ENCODE results near the gene TPCN1. TPM values are rescaled to one million over a fixed set of nuclear protein-coding genes. Genes with fewer than 3 reads are reported as not detected.

TPCN1 gene
- total RNA-seq, 1 experiment from 2014 or later, result 43.0 TPM

GRCh38 chr12:113268621-113269020 lies 47.4 kb downstream of the TPCN1 start:
- Mint-ChIP-seq H3K27ac (ENCODE audit: low read depth, unreplicated experiment) (peak overlapping the region; percentile 57), H3K9me3 (ENCODE audit: unreplicated experiment) (no peaks in the 10 kb centered on the region), H3K27me3 (ENCODE audit: insufficient read depth, unreplicated experiment) (no peaks in the 10 kb centered on the region), H3K36me3 (ENCODE audit: insufficient read depth, unreplicated experiment) (peaks cover 79% of the 10 kb centered on the region), H3K4me1 (ENCODE audit: insufficient read depth, unreplicated experiment) (peaks cover 16% of the 10 kb centered on the region), H3K4me3 (ENCODE audit: unreplicated experiment) (no peak overlapping the region)
- intact Hi-C loops (cut with micrococcal nuclease), result no loop called here
- ChIA-PET CTCF (interaction anchor here (0.6 to 1.0 kb wide), 2 partner anchors 9 to 11 kb away, joined by 3 to 4 read pairs; no protein-coding TSS in a partner anchor), POLR2A (no interaction called here)
- no peak for TF ChIP-seq CTCF (IDR thresholded peaks at IDR 0.05; ENCODE audit: unreplicated experiment)
- no TSS peak for BruUV-seq (replicated peaks)
- DNase-seq (ENCODE audit: unreplicated experiment), result no peak

- POLR2A ChIA-PET, result interaction anchor here (0.6 kb wide), 1 partner anchor 28 kb away, joined by 3 read pairs; no protein-coding TSS in a partner anchor
- H3K9me3 Mint-ChIP-seq (ENCODE audit: unreplicated experiment), result no peaks in the 10 kb centered on the region
- no peaks in the 10 kb centered on the region for H3K27me3 Mint-ChIP-seq (ENCODE audit: insufficient read depth, unreplicated experiment)
- CTCF ChIA-PET, result interaction anchor here (0.6 to 1.0 kb wide), 2 partner anchors 10 to 12 kb away, joined by 3 to 4 read pairs; no protein-coding TSS in a partner anchor
- no peak for DNase-seq (ENCODE audit: unreplicated experiment)
- H3K4me1 Mint-ChIP-seq (ENCODE audit: insufficient read depth, unreplicated experiment), result peaks cover 16% of the 10 kb centered on the region
- BruUV-seq (replicated peaks), result no TSS peak
- H3K36me3 Mint-ChIP-seq (ENCODE audit: insufficient read depth, unreplicated experiment), result peaks cover 79% of the 10 kb centered on the region
- H3K4me3 Mint-ChIP-seq (ENCODE audit: unreplicated experiment), result no peak overlapping the region
- intact Hi-C loops (cut with micrococcal nuclease), result no loop called here
- H3K27ac Mint-ChIP-seq (ENCODE audit: low read depth, unreplicated experiment), result no peak overlapping the region
- no peak for TF ChIP-seq CTCF (IDR thresholded peaks at IDR 0.05; ENCODE audit: unreplicated experiment)
Observed at GRCh38 chr12:113269257-113269943, 48.1 kb downstream of the TPCN1 start.

GRCh38 chr12:113270709-113271009 lies 49.4 kb downstream of the TPCN1 start:
- no peaks in the 10 kb centered on the region for H3K9me3 Mint-ChIP-seq (ENCODE audit: unreplicated experiment)
- ChIA-PET CTCF (interaction anchor here (0.6 kb wide), 1 partner anchor 73 kb away, joined by 3 read pairs; no protein-coding TSS in a partner anchor), POLR2A (interaction anchor here (0.6 to 0.9 kb wide), 2 partner anchors 26 to 117 kb away, joined by 3 to 4 read pairs; no protein-coding TSS in a partner anchor)
- H3K27ac Mint-ChIP-seq (ENCODE audit: low read depth, unreplicated experiment), result no peak overlapping the region
- no peaks in the 10 kb centered on the region for H3K27me3 Mint-ChIP-seq (ENCODE audit: insufficient read depth, unreplicated experiment)
- DNase-seq (ENCODE audit: unreplicated experiment), result no peak
- H3K4me1 Mint-ChIP-seq (ENCODE audit: insufficient read depth, unreplicated experiment), result peaks cover 16% of the 10 kb centered on the region
- no TSS peak for BruUV-seq (replicated peaks)
- intact Hi-C loops (cut with micrococcal nuclease), result loop anchor here (2.0 kb wide), 1 partner anchor 48 kb away; no protein-coding TSS in a partner anchor
- H3K4me3 Mint-ChIP-seq (ENCODE audit: unreplicated experiment), result no peak overlapping the region
- peaks cover 85% of the 10 kb centered on the region for H3K36me3 Mint-ChIP-seq (ENCODE audit: insufficient read depth, unreplicated experiment)
- TF ChIP-seq CTCF (IDR thresholded peaks at IDR 0.05; ENCODE audit: unreplicated experiment), result no peak

GRCh38 chr12:113271466-113271852 lies 50.2 kb downstream of the TPCN1 start:
- H3K4me3 Mint-ChIP-seq (ENCODE audit: unreplicated experiment), result no peak overlapping the region
- BruUV-seq (replicated peaks), result no TSS peak
- no peak for DNase-seq (ENCODE audit: unreplicated experiment)
- H3K9me3 Mint-ChIP-seq (ENCODE audit: unreplicated experiment), result no peaks in the 10 kb centered on the region
- H3K27ac Mint-ChIP-seq (ENCODE audit: low read depth, unreplicated experiment), result peak overlapping the region; percentile 67
- H3K36me3 Mint-ChIP-seq (ENCODE audit: insufficient read depth, unreplicated experiment), result peaks cover 85% of the 10 kb centered on the region
- H3K4me1 Mint-ChIP-seq (ENCODE audit: insufficient read depth, unreplicated experiment), result peaks cover 16% of the 10 kb centered on the region
- POLR2A ChIA-PET, result interaction anchor here (0.9 kb wide), 1 partner anchor 27 kb away, joined by 4 read pairs; no protein-coding TSS in a partner anchor
- CTCF ChIA-PET, result interaction anchor here (0.6 kb wide), 3 partner anchors 12 to 1752 kb away, joined by 3 read pairs; no protein-coding TSS in a partner anchor
- no peak for TF ChIP-seq CTCF (IDR thresholded peaks at IDR 0.05; ENCODE audit: unreplicated experiment)
- no peaks in the 10 kb centered on the region for H3K27me3 Mint-ChIP-seq (ENCODE audit: insufficient read depth, unreplicated experiment)
- intact Hi-C loops (cut with micrococcal nuclease), result loop anchor here (2.0 kb wide), 1 partner anchor 49 kb away; no protein-coding TSS in a partner anchor
